GM12878 (cell line): ENCODE results near the gene OPN3. TPM values are rescaled to one million over a fixed set of nuclear protein-coding genes. Genes with fewer than 3 reads are reported as not detected.

Source experiments
- ATAC-seq: fragments of 200-7000 bp; cut with Tn5 transposase; 3 replicates; pipeline ENCODE4 v1.9.1; 2020; ENCODE audit warnings: mild to moderate bottlenecking, moderate library complexity
- BruUV-seq: library from RNA; stranded (reverse); fragments of 400-500 nt; replicated peaks from 2 replicates; lab custom pipeline; 2021; lab: Mats Ljungman, UMichigan
- CTCF ChIA-PET: fragments of 300-600 bp; sonication (Branson Sonifier 250); formaldehyde crosslinking; extraction: SDS; loops from one replicate; lab custom pipeline; 2021; ENCODE audit warnings: inconsistent platforms; lab: Yijun Ruan, JAX
- POLR2A ChIA-PET: fragments of 350-600 bp; formaldehyde crosslinking; extraction: SDS; loops from one replicate; lab custom pipeline; 2021; ENCODE audit warnings: inconsistent platforms; lab: Charles Lee
- RAD21 ChIA-PET: fragments of 300-600 bp; sonication (Branson Sonifier 250); formaldehyde crosslinking; loops from one replicate; lab custom pipeline; 2023; ENCODE audit warnings: antibody characterized with exemption; ENCODE audit not compliant: unreplicated experiment; lab: Charles Lee
- SMC1A ChIA-PET: fragments of 300-600 bp; sonication (Branson Sonifier 250); formaldehyde crosslinking; loops from one replicate; lab custom pipeline; 2023; ENCODE audit not compliant: unreplicated experiment, uncharacterized antibody; lab: Charles Lee
- DNase-seq: peaks from one replicate; pipeline ENCODE4 v3.0.0-alpha.2; 2011; ENCODE audit warnings: low read depth, low spot score
- FAIRE-seq: peaks from 3 replicates; lab custom pipeline; 2011; peaks lifted over from hg19 to GRCh38; lab: Jason Lieb, UNC
- H2AFZ ChIP-seq: 2 replicates; pipeline ENCODE4 v1.6.0; 2011; ENCODE audit warnings: low read depth, low read length, control low read depth; ENCODE audit not compliant: control insufficient read depth
- H3K27ac ChIP-seq: 2 replicates; pipeline ENCODE4 v1.5.1; 2011; ENCODE audit warnings: control low read depth; ENCODE audit not compliant: control insufficient read depth, insufficient read depth
- H3K27me3 ChIP-seq, 2 experiments: replicated peaks in 1 of 2; 2 replicates each; pipeline versions ENCODE4 v1.6.0 to v1.6.1; 2011; ENCODE audit warnings: low read length in 1 of 2; ENCODE audit not compliant: control insufficient read depth in 2 of 2, insufficient read depth in 2 of 2
- H3K36me3 ChIP-seq, 2 experiments: 2 replicates each; pipeline ENCODE4 v1.5.1; 2011; ENCODE audit warnings: low read length in 1 of 2; ENCODE audit not compliant: control insufficient read depth in 2 of 2, insufficient read depth in 2 of 2
- H3K4me1 ChIP-seq: 2 replicates; pipeline ENCODE4 v1.6.1; 2011; ENCODE audit warnings: mild to moderate bottlenecking, low read length, moderate library complexity, mixed read lengths; ENCODE audit not compliant: control insufficient read depth, insufficient read depth
- H3K4me2 ChIP-seq: 2 replicates; pipeline ENCODE4 v1.6.0; 2011; ENCODE audit warnings: control low read depth; ENCODE audit not compliant: control insufficient read depth, insufficient read depth
- H3K4me3 ChIP-seq: fragments of 200-600 bp; sonication (generic); 2 replicates; pipeline ENCODE4 v1.5.1; 2016
- H3K79me2 ChIP-seq: 2 replicates; pipeline ENCODE4 v1.6.0; 2011; ENCODE audit warnings: low read length; ENCODE audit not compliant: control insufficient read depth, insufficient read depth
- H3K9ac ChIP-seq: 2 replicates; pipeline ENCODE4 v1.8.0; 2011; ENCODE audit warnings: low read length, control low read depth, mixed read lengths; ENCODE audit not compliant: control insufficient read depth, insufficient read depth
- H3K9me3 ChIP-seq: replicated peaks from 3 replicates; pipeline ENCODE4 v1.5.1; 2011; ENCODE audit warnings: mild to moderate bottlenecking, low read length; ENCODE audit not compliant: control insufficient read depth, insufficient read depth
- H4K20me1 ChIP-seq: 2 replicates; pipeline ENCODE4 v1.6.0; 2011; ENCODE audit not compliant: control insufficient read depth, insufficient read depth
- DPF2 ChIP-seq: fragments of 450-650 bp; IDR thresholded peaks from 2 replicates; pipeline ENCODE4 v1.6.1; 2017; ENCODE audit warnings: mild to moderate bottlenecking
- GATAD2B ChIP-seq: fragments of 450-650 bp; conservative IDR thresholded peaks from 2 replicates; pipeline ENCODE4 v1.6.1; 2017; ENCODE audit warnings: low read depth, mild to moderate bottlenecking, moderate library complexity
- IRF4 ChIP-seq: IDR thresholded peaks from 2 replicates; pipeline ENCODE4 v1.6.1; 2011; ENCODE audit warnings: low read depth, low read length
- IRF5 ChIP-seq: fragments of 450-650 bp; IDR thresholded peaks from 2 replicates; pipeline ENCODE4 v1.6.1; 2017; ENCODE audit warnings: borderline replicate concordance
- JUND ChIP-seq: IDR thresholded peaks from 2 replicates; pipeline ENCODE4 v1.6.1; 2012; ENCODE audit warnings: low read depth, mild to moderate bottlenecking, low read length, improper control_type of control experiment, moderate library complexity
- KAT2A ChIP-seq: conservative IDR thresholded peaks from 2 replicates; pipeline ENCODE4 v1.6.1; 2011; ENCODE audit warnings: low read depth, low read length; ENCODE audit not compliant: control insufficient read depth
- SMAD1 ChIP-seq: fragments of 450-650 bp; IDR thresholded peaks from 2 replicates; pipeline ENCODE4 v1.6.1; 2018; ENCODE audit warnings: mild to moderate bottlenecking, low read depth; ENCODE audit not compliant: partially characterized antibody
- STAT1 ChIP-seq: fragments of 450-650 bp; conservative IDR thresholded peaks from 2 replicates; pipeline ENCODE4 v1.6.1; 2014; ENCODE audit warnings: antibody characterized with exemption, mild to moderate bottlenecking
- TARDBP ChIP-seq: IDR thresholded peaks from 2 replicates; pipeline ENCODE4 v1.6.1; 2016; ENCODE audit warnings: borderline replicate concordance
- ZBED1 ChIP-seq: IDR thresholded peaks from 2 replicates; pipeline ENCODE4 v1.6.1; 2016; ENCODE audit warnings: borderline replicate concordance
- WGBS: methylation state at CpG from one replicate; pipeline ENCODE4 v1.1.6; 2016; ENCODE audit warnings: low lambda C conversion rate; ENCODE audit not compliant: insufficient replicate concordance, insufficient coverage; ENCODE audit errors: missing lambda C conversion rate; 5-methylcytosine and 5-hydroxymethylcytosine counted together
- in situ Hi-C: fragments of 300-500 bp; cut with MboI; formaldehyde crosslinking; loops from 9 replicates; pipeline ENCODE4 v1.14.3; 2018; ENCODE audit warnings: mixed read lengths
- intact Hi-C: fragments of 100-400 bp; cut with micrococcal nuclease; formaldehyde crosslinking; loops from one replicate; pipeline ENCODE4 v1.14.2; 2022; ENCODE audit not compliant: unreplicated experiment
- polyA plus RNA-seq, 11 experiments: library from polyadenylated mRNA; depleted of rRNA in 4 of 11; unstranded in 6 of 11; stranded (reverse) in 5 of 11; fragments of >200 nt; fragmentation: Nextera tagmentation in 4 of 11; fragmentation: Illumina TruSeq in 1 of 11; extraction: Ambion mirVana in 4 of 11; extraction: Trizol in 1 of 11; gene quantifications; 1 replicate in 1 of 11; 2 replicates in 10 of 11; pipeline versions ENCODE4 v1.2.1 to v1.2.3, GENCODE V29; 2011 to 2016; ENCODE audit warnings: inconsistent platforms in 2 of 11, missing spikeins in 2 of 11, low read depth in 1 of 11
- total RNA-seq, 4 experiments: library from RNA; depleted of rRNA in 3 of 4; stranded (reverse); fragments of >200 nt in 3 of 4; fragmentation: Illumina TruSeq in 1 of 4; extraction: Trizol in 1 of 4; gene quantifications; 2 replicates each; pipeline versions ENCODE4 v1.2.1 to v1.2.3, GENCODE V29; 2013 to 2021
- TF ChIP-seq, protein P1 (sequence below): IDR thresholded peaks from 2 replicates; pipeline ENCODE4 v1.6.1; 2011; ENCODE audit warnings: borderline replicate concordance, low read depth, mild to moderate bottlenecking, moderate library complexity, low read length; ENCODE audit not compliant: insufficient read depth, poor library complexity, severe bottlenecking

The OPN3 gene
- total and polyA plus RNA-seq, 10 of the 15 experiments (the other 5 are each of a cell fraction or from before 2014, with no cell fraction given): 0.26 to 12.2 (median 7.4) TPM

DNA sequence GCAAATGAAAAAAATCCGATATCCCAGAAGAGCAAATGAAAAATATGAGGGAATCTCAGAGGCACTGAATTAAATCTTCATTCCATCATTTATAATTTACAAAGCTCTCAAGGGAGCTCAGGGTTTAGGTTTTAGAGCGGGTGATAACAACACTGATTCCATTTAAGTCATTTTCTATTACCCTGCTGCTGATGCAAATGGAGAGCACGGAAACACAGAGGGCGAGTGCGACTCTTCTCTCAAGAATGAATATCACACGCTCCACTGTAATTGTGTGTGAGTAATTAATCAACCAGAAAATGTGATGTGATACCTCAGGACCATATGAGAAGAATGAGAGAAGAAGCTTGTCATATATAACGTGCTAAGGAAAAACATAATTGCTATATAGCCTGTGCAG, 22.7 kb downstream of the OPN3 start:
- H3K36me3 ChIP-seq: no peaks in the 10 kb centered on the region
- H3K79me2 ChIP-seq: no peaks in the 10 kb centered on the region
- H3K4me2 ChIP-seq: no peak overlapping the region
- intact Hi-C loops: loop anchor here (10.0 kb wide), 1 partner anchor 883 kb away; no protein-coding TSS in a partner anchor
- ChIA-PET POLR2A (interaction anchor here (0.8 kb wide), 1 partner anchor 13 kb away, joined by 7 read pairs; no protein-coding TSS in a partner anchor), RAD21 (no interaction called here), CTCF (interaction anchor here (1.1 kb wide), 2 partner anchors 10 to 42 kb away, joined by 3 to 8 read pairs; no protein-coding TSS in a partner anchor), SMC1A (interaction anchor here (0.7 to 1.0 kb wide), 2 partner anchors 30 to 85 kb away, joined by 3 read pairs; partner anchors contain the start of gene KMO)
- TF ChIP-seq, protein P1, sequence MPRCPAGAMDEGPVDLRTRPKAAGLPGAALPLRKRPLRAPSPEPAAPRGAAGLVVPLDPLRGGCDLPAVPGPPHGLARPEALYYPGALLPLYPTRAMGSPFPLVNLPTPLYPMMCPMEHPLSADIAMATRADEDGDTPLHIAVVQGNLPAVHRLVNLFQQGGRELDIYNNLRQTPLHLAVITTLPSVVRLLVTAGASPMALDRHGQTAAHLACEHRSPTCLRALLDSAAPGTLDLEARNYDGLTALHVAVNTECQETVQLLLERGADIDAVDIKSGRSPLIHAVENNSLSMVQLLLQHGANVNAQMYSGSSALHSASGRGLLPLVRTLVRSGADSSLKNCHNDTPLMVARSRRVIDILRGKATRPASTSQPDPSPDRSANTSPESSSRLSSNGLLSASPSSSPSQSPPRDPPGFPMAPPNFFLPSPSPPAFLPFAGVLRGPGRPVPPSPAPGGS: no peak
- TF ChIP-seq SMAD1 (no peak), STAT1 (no peak), GATAD2B (no peak), TARDBP (no peak), DPF2 (no peak), ZBED1 (no peak), JUND (no peak), KAT2A (no peak), IRF5 (no peak), IRF4 (no peak)
- H3K9ac ChIP-seq: no peak overlapping the region
- H3K4me1 ChIP-seq: no peaks in the 10 kb centered on the region
- H3K9me3 ChIP-seq: no peaks in the 10 kb centered on the region
- FAIRE-seq (no peak), DNase-seq (no peak), ATAC-seq (no peak)
- BruUV-seq: no TSS peak
- no peaks in the 10 kb centered on the region for H3K27me3 ChIP-seq
- no peak overlapping the region for H2AFZ ChIP-seq
- no peak overlapping the region for H3K4me3 ChIP-seq
- no peaks in the 10 kb centered on the region for H4K20me1 ChIP-seq
- 79% methylated on average over 7 of the region's 7 CpGs for WGBS
- H3K27ac ChIP-seq: no peak overlapping the region
- in situ Hi-C loops: loop anchor here (10.0 kb wide), 1 partner anchor 377 kb away; the partner anchor contains the start of gene MAP1LC3C
